Erythroblast (primary cell): Measurements from ENCODE around the gene FAM76B.
"Not testable (repeated sequence)": the region's sequence is repeated elsewhere in the genome, so short reads cannot be mapped to it uniquely, and the experiment has no call there.

Experiments
- DNase-seq, 2 experiments: peaks; one replicate each; lab custom pipeline; 2025; lab: John Stamatoyannopoulos, UW
- GATA1 ChIP-seq: IDR thresholded peaks from 2 replicates; pipeline ENCODE4 v1.6.1; 2011; ENCODE audit warnings: low read depth, mild to moderate bottlenecking, control low read depth, low read length, moderate library complexity
- POLR2A ChIP-seq: IDR thresholded peaks from 2 replicates; pipeline ENCODE4 v1.6.1; 2011; ENCODE audit warnings: mild to moderate bottlenecking, low read length

FAM76B gene

DNA sequence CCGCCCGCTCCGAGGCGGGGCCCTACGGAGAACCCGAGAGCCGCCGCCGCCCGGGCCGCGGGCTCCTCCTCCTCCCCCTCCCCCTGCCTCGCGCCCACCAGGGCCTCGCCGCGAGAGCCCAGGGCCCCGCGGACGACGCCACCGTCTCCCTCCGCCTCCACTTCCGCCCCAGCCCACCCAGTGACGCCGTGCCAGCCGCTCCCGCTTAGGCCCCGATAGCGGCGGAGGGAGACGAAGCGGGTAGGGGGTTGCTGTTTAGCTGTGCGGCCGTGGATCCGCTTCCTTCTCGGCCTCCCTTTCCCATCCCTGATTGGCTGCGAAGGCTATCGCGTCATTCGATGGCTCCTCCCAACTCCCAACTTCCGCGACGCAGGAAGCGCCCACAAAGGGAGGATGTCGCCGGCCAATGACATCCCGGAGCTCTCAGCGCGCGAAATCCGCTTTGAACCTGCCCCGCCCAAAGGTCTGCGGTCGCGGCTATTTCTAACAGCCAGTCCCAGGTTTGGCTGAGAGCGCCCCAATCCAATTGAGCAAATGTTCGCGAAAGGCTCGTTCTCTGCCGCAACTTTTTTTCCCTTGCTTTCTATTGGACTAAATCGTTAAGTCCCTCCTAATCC lies at the start of gene FAM76B:
Gene FAM76B (minus strand): TSS at position 277 of the 617 bp plus-strand sequence. CDS start 304 bp downstream, outside the sequence.
- TF ChIP-seq GATA1 (no peak), POLR2A (no peak)
- peak; percentile 99 for DNase-seq

DNA sequence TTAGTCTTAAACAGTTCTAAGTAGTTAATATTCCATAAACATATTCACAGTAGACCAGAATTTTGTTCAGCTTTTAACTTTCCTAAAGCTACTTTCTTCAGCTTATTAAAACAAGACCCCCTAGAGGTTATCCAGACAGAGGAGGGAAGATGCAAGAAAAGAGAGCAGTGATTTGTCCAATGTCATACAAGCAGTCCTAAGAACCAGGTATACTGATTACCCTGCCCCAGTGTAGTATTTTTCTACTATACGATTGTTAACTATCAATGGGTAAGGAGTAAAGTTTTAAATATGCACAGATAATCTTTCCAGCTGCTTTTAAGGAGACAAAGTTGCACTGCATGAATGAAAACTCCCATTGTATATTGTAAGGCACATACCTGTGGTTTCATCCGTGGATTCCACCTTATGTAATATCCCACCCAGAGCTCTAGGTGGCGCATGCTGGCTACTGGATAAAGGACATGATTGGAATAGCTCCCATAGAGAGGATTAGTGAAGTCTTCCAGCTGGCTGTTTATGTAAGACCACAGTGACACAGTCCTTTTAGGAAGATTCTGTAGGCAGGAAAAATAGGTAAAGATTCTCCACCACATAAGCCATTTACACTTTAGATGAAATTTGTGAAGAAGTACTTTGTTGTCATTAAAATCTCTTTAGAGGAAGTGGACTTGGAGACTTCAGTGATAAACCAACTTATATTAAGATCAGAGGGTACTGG lies 46.3 kb upstream of the FAM76B start:
- DNase-seq, result peak; percentile 64 to 82
- TF ChIP-seq POLR2A, result no peak
- no peak for TF ChIP-seq GATA1

DNA sequence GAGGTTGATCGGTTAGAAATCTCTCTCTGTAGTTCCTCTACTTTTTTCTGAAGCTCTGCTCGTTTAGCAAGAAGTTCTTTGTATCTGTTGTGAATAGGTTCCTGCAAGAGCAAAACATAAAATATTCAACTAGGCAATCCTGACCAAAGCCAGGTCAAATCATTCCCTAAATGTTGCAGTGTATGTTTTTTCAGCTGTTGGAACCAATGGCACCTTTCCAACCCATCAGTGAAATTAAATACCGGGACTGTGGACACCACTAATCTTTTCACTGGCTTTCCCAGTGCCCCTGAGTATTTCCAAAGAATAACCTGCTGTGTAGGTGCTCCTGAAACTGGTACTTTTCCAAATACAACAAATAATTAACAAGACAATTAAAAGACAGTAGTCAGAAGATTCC lies 45.8 kb upstream of the FAM76B start:
- no peak for DNase-seq

DNA sequence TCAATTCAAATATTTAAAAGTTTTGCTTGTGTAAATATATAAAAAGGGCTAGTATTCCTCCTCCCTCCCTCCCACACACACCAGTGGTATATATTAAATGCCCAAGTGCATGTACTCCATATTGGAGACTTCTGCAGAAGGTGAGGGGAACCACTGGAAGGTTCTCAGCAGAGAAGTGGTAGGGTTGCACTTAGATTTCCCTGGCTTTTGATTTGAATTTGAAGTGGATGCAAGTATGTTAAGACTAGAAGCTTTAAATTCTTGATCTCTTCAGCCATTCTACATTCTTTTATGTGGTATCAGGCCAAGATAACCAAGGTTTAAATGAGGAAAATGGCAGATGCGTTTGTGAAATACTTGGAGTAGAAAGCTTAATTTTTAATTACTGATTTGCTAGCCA lies 43.8 kb upstream of the FAM76B start:
- TF ChIP-seq GATA1 (no peak), POLR2A (no peak)
- DNase-seq, result no peak

More for the DNA sequence above, 45.8 kb upstream of the FAM76B start:
- TF ChIP-seq GATA1 (no peak), POLR2A (no peak)

DNA sequence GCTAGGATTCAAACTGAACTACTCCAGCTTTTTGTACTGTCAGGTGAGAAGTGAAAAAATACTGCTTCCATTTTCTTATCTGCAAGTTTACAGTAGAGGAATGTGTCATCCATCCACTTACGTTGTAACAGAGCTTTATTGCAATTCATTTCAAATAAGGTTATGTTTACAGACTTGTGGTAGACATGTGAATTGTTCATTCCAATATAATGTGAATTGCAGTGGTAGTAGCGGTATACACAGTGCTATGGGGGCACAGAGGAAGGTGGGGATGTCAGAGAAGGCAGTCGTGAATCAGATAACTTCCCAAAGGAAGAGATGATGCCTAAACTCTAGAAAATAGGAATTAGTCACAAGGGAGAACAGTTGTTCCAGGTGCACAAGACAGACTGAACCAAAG lies 43.2 kb upstream of the FAM76B start:
- DNase-seq, result no peak
- TF ChIP-seq POLR2A, result no peak
- no peak for TF ChIP-seq GATA1

DNA sequence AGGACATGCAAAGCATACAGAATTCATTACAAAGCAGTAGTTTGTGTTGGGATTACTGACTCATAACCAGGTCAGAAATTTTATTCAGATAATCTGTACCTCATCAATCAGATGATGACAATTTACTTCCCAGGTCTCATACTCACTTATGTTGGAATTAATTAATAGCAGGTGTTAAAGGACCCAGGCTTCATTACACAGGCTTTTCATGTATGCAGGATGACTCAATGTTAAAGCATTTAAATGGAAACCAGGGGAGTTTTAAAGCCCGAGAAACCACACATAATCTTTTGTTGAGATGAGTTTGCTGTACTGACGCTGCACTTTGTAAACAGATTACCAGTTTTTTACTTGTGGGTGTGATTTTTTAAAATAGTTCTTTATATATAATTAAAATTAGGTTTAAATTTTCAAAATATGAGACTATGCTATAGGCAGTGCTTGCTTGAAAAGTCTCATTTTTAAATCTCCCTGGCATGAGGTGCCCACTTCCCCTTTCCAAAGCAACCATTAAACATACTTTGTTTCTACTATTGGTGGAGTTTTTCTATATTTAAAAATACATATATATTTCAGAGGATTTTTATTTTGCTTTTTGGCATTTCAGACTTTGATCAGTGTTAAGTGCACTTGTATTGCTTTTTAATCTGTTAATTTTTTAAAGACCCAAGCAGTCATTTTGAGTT lies 41.8 kb upstream of the FAM76B start:
- no peak for TF ChIP-seq POLR2A
- no peak for TF ChIP-seq GATA1
- DNase-seq, result no peak

DNA sequence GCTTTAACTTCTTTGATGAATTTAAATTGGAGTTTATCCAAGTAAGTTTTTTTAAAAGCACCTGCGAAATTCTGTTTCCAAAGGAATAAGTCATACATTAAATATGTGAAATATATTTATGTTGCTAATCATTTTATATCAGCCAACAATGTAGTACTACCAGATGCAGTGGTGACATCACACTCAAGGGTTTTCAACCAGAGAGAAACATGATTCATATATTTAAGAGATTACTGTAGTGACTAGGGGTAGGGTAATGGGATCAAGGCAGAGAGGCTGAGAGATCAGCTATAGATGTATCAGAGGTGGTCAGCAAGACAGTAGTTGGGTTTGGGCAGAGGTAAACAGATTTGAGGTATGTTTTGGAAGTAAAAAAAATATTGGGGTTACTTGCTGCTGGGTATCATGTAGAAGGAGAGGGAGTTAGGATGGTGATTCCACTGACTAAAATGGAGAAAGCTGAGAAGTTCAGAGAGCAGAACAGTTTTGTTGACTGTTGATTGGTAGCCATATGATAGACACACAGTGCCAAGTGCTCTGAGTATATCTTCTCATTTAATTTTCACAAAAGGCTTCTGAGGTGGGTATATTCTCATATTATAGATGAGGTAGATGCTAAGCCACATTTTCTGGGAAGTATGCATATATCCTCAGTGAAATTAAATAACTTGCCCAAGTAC lies 40.1 kb upstream of the FAM76B start:
- TF ChIP-seq GATA1 (no peak), POLR2A (no peak)
- no peak for DNase-seq

DNA sequence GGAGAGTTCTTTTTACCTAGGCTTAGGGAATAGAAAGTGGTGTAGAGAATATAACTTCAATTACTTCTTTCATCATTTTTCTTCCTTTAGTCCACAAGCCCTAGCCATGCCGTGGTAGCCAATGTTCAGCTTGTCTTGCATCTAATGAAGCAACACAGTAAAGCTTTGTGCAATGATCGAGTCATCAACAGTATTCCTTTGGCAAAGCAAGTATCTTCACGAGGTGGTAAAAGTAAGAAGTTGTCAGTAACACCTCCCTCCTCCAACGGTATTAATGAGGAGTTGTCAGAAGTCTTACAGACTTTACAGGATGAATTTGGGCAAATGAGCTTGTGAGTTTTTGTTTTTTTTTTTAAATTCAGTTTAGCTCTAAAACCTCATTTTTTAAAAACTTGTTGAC lies 38.1 kb upstream of the FAM76B start:
- peak in 1 of 2 experiments; percentile 13 for DNase-seq
- TF ChIP-seq GATA1 (no peak), POLR2A (no peak)

DNA sequence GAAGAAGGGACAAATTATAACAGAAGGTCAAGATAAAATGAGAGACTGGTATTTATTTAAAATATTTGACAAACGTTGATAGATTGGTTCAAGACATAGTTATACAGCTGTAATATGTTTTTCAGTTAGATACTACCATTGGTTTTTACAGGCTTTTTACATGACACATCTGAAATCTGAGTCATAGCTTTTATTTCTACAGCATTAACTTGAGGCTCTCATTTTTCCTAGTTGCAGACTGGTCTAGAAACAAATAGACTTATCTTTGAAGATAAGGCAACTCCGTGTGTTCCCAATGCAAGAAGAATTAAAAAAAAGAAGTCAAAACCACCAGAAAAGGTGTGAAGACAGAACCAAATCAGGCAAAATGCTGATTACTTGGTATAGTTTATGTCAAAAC lies 32.1 kb upstream of the FAM76B start:
- TF ChIP-seq GATA1, result no peak
- no peak for TF ChIP-seq POLR2A
- DNase-seq, result no peak

DNA sequence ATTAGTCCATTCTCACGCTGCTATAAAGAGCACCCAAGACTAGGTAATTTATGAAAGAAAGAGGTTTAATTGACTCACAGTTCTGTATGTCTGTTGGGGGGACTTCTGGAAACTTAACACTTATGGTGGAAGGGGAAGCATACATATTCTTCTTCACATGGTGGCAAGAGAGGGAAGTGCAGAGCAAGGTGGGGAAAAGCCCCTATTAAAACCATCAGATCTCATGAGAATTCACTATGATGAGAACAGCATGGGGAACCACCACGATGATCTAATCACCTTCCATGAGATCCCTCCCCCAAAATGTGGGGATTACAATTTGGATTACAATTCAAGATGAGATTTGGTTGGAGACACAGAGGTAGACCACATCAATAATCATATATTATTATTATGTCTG lies 26.5 kb upstream of the FAM76B start:
- TF ChIP-seq POLR2A (no peak), GATA1 (no peak)
- DNase-seq, result no peak

DNA sequence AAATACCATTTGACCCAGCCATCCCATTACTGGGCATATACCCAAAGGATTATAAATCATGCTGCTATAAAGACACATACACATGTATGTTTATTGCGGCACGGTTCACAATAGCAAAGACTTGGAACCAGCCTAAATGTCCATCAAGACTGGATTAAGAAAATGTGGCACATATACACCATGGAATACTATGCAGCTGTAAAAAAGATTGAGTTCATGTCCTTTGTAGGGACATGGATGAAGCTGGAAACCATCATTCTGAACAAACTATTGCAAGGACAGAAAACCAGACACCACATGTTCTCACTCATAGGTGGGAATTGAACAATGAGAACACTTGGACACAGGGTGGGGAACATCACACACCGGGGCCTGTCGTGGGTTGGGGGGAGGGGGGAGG lies 21.5 kb upstream of the FAM76B start:
- DNase-seq, result not testable (repeated sequence)

DNA sequence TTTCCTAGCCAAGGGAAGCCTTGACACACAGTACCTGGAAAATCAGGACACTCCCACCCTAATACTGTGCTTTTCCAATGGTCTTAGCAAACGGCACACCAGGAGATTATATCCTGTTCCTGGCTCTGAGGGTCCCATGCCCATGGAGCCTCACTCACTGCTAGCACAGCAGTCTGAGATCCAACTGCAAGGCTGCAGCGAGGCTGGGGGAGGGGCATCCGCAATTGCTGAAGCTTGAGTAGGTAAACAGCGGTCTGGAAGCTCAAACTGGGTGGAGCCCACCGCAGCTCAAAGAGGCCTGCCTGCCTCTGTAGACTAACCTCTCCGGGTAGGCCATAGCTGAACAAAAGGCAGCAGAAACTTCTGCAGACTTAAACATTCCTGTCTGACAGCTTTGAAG lies 16.9 kb upstream of the FAM76B start:
- not testable (repeated sequence) for DNase-seq

DNA sequence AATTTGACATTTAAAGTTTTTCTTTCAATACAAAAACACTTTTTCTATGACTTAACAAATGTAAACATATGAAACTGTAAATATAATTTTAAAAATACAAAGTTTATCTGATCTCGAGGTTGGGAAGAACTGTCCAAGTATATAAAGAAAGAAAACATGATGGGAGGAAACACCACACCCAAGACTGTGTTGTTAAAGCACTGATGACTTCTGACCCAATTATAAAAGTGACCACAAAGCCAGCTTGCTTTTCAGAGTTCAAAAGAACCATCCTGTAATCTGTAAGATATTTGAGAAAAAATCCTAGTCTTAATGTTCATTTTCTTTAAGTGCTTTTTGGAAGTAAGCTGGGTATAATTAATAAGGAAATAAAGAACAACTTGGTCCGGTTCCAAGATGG lies 16.3 kb upstream of the FAM76B start:
- TF ChIP-seq POLR2A, result no peak
- TF ChIP-seq GATA1, result no peak
- no peak for DNase-seq

DNA sequence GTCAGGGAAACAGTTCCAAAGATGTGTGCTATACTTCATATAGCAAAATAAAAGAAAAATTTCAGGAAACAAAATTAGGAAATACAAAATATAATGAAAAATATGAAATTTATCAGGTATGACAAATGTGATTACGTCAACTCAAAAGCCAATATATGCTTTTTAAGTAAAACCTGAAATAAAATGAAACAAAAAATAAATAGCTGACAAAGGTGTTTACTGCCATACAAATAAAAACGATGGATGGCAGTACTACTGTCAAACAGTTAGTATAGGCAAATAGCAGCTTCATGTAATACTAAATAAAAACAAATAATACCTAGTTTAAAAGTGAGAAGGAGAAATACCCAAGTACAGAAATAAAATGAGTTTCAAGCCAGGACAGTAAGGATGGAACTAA lies 14.4 kb upstream of the FAM76B start:
- no peak for TF ChIP-seq POLR2A
- no peak for TF ChIP-seq GATA1
- DNase-seq, result no peak
